ENCODE measurements around the gene PHOSPHO1. TPM values are rescaled to one million over a fixed set of nuclear protein-coding genes. Genes with fewer than 3 reads are reported as not detected.

Gene PHOSPHO1
- total and polyA plus RNA-seq, 2 of the 13 experiments (the other 11 are each of a cell fraction or from before 2014, with no cell fraction given) = not detected

DNA sequence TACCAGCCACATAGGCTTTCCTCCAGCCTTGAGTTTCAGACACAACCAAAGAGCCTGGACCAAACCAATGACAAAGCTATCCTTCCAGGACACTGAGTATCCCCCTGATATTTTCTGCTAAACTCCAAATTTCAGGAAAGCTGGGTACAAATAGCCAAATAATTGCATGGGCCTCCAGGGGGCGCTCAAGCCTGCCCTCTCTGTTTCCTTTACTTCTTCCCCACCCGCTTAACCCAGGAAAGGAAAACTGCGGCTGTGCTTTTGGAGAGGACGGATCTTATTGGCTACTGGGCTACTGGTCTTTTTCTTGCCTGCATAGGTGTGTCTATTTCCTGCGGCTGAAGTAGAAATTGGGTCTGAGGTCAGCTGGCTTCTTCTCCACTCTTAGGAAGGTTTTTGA, 50.3 kb downstream of the PHOSPHO1 start (continued):
- TF ChIP-seq, protein P1, sequence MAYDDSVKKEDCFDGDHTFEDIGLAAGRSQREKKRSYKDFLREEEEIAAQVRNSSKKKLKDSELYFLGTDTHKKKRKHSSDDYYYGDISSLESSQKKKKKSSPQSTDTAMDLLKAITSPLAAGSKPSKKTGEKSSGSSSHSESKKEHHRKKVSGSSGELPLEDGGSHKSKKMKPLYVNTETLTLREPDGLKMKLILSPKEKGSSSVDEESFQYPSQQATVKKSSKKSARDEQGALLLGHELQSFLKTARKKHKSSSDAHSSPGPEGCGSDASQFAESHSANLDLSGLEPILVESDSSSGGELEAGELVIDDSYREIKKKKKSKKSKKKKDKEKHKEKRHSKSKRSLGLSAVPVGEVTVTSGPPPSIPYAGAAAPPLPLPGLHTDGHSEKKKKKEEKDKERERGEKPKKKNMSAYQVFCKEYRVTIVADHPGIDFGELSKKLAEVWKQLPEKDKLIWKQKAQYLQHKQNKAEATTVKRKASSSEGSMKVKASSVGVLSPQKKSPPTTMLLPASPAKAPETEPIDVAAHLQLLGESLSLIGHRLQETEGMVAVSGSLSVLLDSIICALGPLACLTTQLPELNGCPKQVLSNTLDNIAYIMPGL (CRISPR knock-in tag; IDR thresholded peaks at IDR 0.05; ENCODE audit: borderline replicate concordance in 1 of 2, low read depth in 1 of 2) = peak; percentile 44 to 63; a peak in 1 of 4 replicates
- TF ChIP-seq ZNF749 (CRISPR knock-in tag; IDR thresholded peaks at IDR 0.05; ENCODE audit: borderline replicate concordance) (no peak), ZBTB42 (CRISPR knock-in tag; IDR thresholded peaks at IDR 0.05) (no peak), ZNF484 (CRISPR knock-in tag; IDR thresholded peaks at IDR 0.05; ENCODE audit: borderline replicate concordance, low read depth) (no peak), ZNF574 (CRISPR knock-in tag; IDR thresholded peaks at IDR 0.05) (0 out of 2 replicates have a peak, but pooled peaks have one; percentile 15), SAP130 (CRISPR knock-in tag; IDR thresholded peaks at IDR 0.05; ENCODE audit: low read depth) (0 out of 2 replicates have a peak, but pooled peaks have one; percentile 14), ZGPAT (CRISPR knock-in tag; IDR thresholded peaks at IDR 0.05) (0 out of 2 replicates have a peak, but pooled peaks have one; percentile 25), XRCC5 (optimal IDR thresholded peaks at IDR 0.05; ENCODE audit: low read length) (peak; percentile 75)
- TF ChIP-seq, protein P2, sequence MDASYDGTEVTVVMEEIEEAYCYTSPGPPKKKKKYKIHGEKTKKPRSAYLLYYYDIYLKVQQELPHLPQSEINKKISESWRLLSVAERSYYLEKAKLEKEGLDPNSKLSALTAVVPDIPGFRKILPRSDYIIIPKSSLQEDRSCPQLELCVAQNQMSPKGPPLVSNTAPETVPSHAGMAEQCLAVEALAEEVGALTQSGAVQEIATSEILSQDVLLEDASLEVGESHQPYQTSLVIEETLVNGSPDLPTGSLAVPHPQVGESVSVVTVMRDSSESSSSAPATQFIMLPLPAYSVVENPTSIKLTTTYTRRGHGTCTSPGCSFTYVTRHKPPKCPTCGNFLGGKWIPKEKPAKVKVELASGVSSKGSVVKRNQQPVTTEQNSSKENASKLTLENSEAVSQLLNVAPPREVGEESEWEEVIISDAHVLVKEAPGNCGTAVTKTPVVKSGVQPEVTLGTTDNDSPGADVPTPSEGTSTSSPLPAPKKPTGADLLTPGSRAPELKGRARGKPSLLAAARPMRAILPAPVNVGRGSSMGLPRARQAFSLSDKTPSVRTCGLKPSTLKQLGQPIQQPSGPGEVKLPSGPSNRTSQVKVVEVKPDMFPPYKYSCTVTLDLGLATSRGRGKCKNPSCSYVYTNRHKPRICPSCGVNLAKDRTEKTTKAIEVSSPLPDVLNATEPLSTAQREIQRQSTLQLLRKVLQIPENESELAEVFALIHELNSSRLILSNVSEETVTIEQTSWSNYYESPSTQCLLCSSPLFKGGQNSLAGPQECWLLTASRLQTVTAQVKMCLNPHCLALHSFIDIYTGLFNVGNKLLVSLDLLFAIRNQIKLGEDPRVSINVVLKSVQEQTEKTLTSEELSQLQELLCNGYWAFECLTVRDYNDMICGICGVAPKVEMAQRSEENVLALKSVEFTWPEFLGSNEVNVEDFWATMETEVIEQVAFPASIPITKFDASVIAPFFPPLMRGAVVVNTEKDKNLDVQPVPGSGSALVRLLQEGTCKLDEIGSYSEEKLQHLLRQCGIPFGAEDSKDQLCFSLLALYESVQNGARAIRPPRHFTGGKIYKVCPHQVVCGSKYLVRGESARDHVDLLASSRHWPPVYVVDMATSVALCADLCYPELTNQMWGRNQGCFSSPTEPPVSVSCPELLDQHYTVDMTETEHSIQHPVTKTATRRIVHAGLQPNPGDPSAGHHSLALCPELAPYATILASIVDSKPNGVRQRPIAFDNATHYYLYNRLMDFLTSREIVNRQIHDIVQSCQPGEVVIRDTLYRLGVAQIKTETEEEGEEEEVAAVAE (CRISPR knock-in tag; IDR thresholded peaks at IDR 0.05; ENCODE audit: borderline replicate concordance) = 0 out of 2 replicates have a peak, but pooled peaks have one; percentile 25
- TF ChIP-seq, protein P3, sequence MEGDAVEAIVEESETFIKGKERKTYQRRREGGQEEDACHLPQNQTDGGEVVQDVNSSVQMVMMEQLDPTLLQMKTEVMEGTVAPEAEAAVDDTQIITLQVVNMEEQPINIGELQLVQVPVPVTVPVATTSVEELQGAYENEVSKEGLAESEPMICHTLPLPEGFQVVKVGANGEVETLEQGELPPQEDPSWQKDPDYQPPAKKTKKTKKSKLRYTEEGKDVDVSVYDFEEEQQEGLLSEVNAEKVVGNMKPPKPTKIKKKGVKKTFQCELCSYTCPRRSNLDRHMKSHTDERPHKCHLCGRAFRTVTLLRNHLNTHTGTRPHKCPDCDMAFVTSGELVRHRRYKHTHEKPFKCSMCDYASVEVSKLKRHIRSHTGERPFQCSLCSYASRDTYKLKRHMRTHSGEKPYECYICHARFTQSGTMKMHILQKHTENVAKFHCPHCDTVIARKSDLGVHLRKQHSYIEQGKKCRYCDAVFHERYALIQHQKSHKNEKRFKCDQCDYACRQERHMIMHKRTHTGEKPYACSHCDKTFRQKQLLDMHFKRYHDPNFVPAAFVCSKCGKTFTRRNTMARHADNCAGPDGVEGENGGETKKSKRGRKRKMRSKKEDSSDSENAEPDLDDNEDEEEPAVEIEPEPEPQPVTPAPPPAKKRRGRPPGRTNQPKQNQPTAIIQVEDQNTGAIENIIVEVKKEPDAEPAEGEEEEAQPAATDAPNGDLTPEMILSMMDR (CRISPR knock-in tag; IDR thresholded peaks at IDR 0.05) = peak; percentile 74
- TF ChIP-seq, protein P4, sequence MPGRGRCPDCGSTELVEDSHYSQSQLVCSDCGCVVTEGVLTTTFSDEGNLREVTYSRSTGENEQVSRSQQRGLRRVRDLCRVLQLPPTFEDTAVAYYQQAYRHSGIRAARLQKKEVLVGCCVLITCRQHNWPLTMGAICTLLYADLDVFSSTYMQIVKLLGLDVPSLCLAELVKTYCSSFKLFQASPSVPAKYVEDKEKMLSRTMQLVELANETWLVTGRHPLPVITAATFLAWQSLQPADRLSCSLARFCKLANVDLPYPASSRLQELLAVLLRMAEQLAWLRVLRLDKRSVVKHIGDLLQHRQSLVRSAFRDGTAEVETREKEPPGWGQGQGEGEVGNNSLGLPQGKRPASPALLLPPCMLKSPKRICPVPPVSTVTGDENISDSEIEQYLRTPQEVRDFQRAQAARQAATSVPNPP (CRISPR knock-in tag; IDR thresholded peaks at IDR 0.05) = no peak
- TF ChIP-seq, protein P5, sequence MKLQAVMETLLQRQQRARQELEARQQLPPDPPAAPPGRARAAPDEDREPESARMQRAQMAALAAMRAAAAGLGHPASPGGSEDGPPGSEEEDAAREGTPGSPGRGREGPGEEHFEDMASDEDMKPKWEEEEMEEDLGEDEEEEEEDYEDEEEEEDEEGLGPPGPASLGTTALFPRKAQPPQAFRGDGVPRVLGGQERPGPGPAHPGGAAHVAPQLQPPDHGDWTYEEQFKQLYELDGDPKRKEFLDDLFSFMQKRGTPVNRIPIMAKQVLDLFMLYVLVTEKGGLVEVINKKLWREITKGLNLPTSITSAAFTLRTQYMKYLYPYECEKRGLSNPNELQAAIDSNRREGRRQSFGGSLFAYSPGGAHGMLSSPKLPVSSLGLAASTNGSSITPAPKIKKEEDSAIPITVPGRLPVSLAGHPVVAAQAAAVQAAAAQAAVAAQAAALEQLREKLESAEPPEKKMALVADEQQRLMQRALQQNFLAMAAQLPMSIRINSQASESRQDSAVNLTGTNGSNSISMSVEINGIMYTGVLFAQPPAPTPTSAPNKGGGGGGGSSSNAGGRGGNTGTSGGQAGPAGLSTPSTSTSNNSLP (IDR thresholded peaks at IDR 0.05; ENCODE audit: low read depth, low read length) = peak; percentile 57; the same call in 1 of the 2 replicates
